Activated naive CD8-positive, alpha-beta T cell treated with anti-CD3 and anti-CD28 coated beads for 36 hours (primary cell): ENCODE data around the gene NRXN3. TPM values are rescaled to one million over a fixed set of nuclear protein-coding genes. Genes with fewer than 3 reads are reported as not detected.
"Not testable (repeated sequence)": the region's sequence is repeated elsewhere in the genome, so short reads cannot be mapped to it uniquely, and the experiment has no call there.

ENCODE experiments used
- DNase-seq: peaks from one replicate; pipeline ENCODE4 v3.0.0; 2021
- H3K27ac Mint-ChIP-seq: one replicate; pipeline ENCODE4 v1.8.0; 2022; ENCODE audit warnings: mild to moderate bottlenecking, moderate library complexity, mixed read lengths
- H3K27me3 Mint-ChIP-seq: one replicate; pipeline ENCODE4 v1.8.0; 2022; ENCODE audit warnings: mild to moderate bottlenecking, mixed read lengths
- H3K36me3 Mint-ChIP-seq: one replicate; pipeline ENCODE4 v1.8.0; 2021; ENCODE audit warnings: mild to moderate bottlenecking, mixed read lengths
- H3K4me1 Mint-ChIP-seq: one replicate; pipeline ENCODE4 v1.8.0; 2021; ENCODE audit warnings: mixed read lengths
- H3K4me3 Mint-ChIP-seq: one replicate; pipeline ENCODE4 v1.8.0; 2022; ENCODE audit warnings: mild to moderate bottlenecking, moderate library complexity, mixed read lengths
- H3K9me3 Mint-ChIP-seq: one replicate; pipeline ENCODE4 v1.8.0; 2022; ENCODE audit warnings: mixed read lengths
- total RNA-seq, 2 experiments: library from RNA; stranded (reverse); gene quantifications; one replicate each; pipeline ENCODE4 v1.2.3, GENCODE V29; 2021

The NRXN3 gene
- total RNA-seq, 2 experiments from 2014 or later = not detected

- DNase-seq = no peak
- Mint-ChIP-seq H3K4me3 (no peak overlapping the region), H3K27ac (no peak overlapping the region), H3K9me3 (no peaks in the 10 kb centered on the region), H3K36me3 (no peaks in the 10 kb centered on the region), H3K27me3 (no peaks in the 10 kb centered on the region), H3K4me1 (no peaks in the 10 kb centered on the region)
Measured at GRCh38 chr14:79093531-79093930, 923.4 kb downstream of the NRXN3 start.

GRCh38 chr14:79094951-79095350 lies 924.8 kb downstream of the NRXN3 start:
- Mint-ChIP-seq H3K9me3 (no peaks in the 10 kb centered on the region), H3K27me3 (no peaks in the 10 kb centered on the region), H3K36me3 (no peaks in the 10 kb centered on the region), H3K27ac (no peak overlapping the region), H3K4me3 (no peak overlapping the region), H3K4me1 (no peaks in the 10 kb centered on the region)
- DNase-seq = no peak

DNA sequence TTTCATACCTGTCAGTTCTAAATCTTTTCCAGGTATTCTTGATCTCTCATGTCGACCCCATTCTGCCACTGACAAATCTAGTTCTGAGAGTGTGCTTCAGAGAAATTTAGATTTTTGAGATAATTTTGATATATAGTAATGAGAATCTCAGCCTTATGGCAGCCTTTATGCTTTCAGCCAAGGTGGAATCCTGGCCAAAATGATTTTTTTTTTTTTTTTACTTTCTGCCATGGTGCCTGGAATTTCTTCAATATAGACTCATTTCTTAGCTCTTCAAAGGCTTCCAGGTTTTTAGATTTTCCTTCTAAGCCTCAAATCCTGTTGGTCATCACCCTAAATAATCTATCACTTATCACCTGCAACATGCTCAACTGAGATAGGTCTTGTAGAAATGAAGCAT lies 926.6 kb downstream of the NRXN3 start:
- no peak overlapping the region for H3K27ac Mint-ChIP-seq
- no peaks in the 10 kb centered on the region for H3K4me1 Mint-ChIP-seq
- H3K9me3 Mint-ChIP-seq = no peaks in the 10 kb centered on the region
- H3K27me3 Mint-ChIP-seq = no peaks in the 10 kb centered on the region
- no peak for DNase-seq
- H3K36me3 Mint-ChIP-seq = no peaks in the 10 kb centered on the region
- no peak overlapping the region for H3K4me3 Mint-ChIP-seq

DNA sequence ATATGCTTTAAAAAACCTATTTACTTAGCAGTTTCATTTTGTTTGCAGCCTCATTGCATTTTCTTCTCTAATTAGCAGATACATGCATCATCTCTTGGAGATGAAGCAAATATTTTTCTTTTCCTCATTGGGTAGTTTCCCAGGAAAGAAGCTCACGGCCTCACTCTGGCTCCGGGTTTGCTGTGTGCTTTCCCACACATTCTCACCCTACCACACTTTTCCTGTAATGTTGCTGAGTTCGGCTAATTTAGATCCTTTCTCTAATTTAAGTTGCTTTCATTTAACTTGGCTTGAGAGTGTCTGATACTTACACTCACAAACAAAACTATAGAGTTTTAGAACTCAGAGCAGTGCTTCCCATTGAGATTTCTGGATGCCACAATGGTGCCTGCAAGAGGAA lies 928.2 kb downstream of the NRXN3 start:
- no peaks in the 10 kb centered on the region for H3K9me3 Mint-ChIP-seq
- no peak overlapping the region for H3K4me3 Mint-ChIP-seq
- H3K36me3 Mint-ChIP-seq = no peaks in the 10 kb centered on the region
- no peaks in the 10 kb centered on the region for H3K27me3 Mint-ChIP-seq
- H3K27ac Mint-ChIP-seq = no peak overlapping the region
- DNase-seq = no peak
- no peaks in the 10 kb centered on the region for H3K4me1 Mint-ChIP-seq

DNA sequence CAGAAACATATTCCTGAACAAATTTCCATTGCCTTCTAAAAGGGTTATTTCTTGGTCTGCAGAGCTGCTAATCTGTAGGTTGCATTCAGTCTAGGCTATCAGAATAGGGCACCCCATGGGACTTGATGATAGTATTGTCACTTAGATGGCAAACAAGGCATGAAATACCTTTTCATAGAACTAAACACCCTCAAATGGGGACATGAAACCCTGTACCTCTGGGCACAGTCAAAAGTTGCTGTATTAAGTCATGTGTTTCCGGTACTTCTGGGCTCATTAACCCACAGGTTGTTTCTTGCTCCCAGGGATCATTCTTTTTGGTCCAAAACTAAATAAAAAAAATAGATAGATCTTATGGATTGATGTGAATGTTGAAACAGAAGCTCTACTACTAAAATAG lies 930.4 kb downstream of the NRXN3 start:
- no peak for DNase-seq
- H3K9me3 Mint-ChIP-seq = no peaks in the 10 kb centered on the region
- no peaks in the 10 kb centered on the region for H3K4me1 Mint-ChIP-seq
- H3K27me3 Mint-ChIP-seq = no peaks in the 10 kb centered on the region
- H3K36me3 Mint-ChIP-seq = no peaks in the 10 kb centered on the region
- H3K27ac Mint-ChIP-seq = no peak overlapping the region
- H3K4me3 Mint-ChIP-seq = no peak overlapping the region

DNA sequence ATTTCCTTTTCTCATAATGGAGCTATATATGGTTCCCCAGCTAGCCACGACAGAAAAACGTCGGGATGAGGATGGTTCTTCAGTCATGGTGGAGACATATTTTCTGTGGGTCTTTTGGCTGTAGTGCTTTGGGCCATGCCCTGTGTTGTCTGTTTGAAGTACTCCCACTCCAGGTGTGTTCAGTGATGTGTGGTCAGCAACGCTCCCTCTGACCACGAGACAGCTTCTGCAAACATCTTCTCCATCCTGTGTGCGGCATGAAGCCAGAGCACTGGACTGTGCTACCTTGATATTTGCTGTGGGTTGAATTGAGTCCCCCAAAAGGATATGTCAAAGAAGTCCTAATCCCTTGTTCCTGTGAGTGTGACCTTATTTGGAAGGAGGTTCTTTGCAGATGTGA lies 931.2 kb downstream of the NRXN3 start:
- H3K27ac Mint-ChIP-seq = no peak overlapping the region
- DNase-seq = no peak
- no peaks in the 10 kb centered on the region for H3K4me1 Mint-ChIP-seq
- H3K4me3 Mint-ChIP-seq = no peak overlapping the region
- H3K27me3 Mint-ChIP-seq = no peaks in the 10 kb centered on the region
- no peaks in the 10 kb centered on the region for H3K9me3 Mint-ChIP-seq
- no peaks in the 10 kb centered on the region for H3K36me3 Mint-ChIP-seq

- H3K27ac Mint-ChIP-seq = no peak overlapping the region
- no peaks in the 10 kb centered on the region for H3K36me3 Mint-ChIP-seq
- no peaks in the 10 kb centered on the region for H3K4me1 Mint-ChIP-seq
- H3K9me3 Mint-ChIP-seq = no peaks in the 10 kb centered on the region
- DNase-seq = no peak
- no peak overlapping the region for H3K4me3 Mint-ChIP-seq
- no peaks in the 10 kb centered on the region for H3K27me3 Mint-ChIP-seq
Measured at GRCh38 chr14:79103764-79104163, 933.6 kb downstream of the NRXN3 start.

GRCh38 chr14:79110564-79110963 lies 940.4 kb downstream of the NRXN3 start:
- not testable (repeated sequence) for H3K4me3 Mint-ChIP-seq, H3K4me1 Mint-ChIP-seq, DNase-seq, H3K9me3 Mint-ChIP-seq, H3K27ac Mint-ChIP-seq, H3K27me3 Mint-ChIP-seq, H3K36me3 Mint-ChIP-seq

- Mint-ChIP-seq H3K9me3 (no peaks in the 10 kb centered on the region), H3K27me3 (no peaks in the 10 kb centered on the region), H3K27ac (no peak overlapping the region), H3K36me3 (no peaks in the 10 kb centered on the region), H3K4me1 (no peaks in the 10 kb centered on the region), H3K4me3 (no peak overlapping the region)
- DNase-seq = no peak
Measured at GRCh38 chr14:79111987-79112501, 941.9 kb downstream of the NRXN3 start.

- Mint-ChIP-seq H3K4me3 (no peak overlapping the region), H3K4me1 (no peaks in the 10 kb centered on the region), H3K27me3 (no peaks in the 10 kb centered on the region), H3K36me3 (no peaks in the 10 kb centered on the region), H3K9me3 (no peaks in the 10 kb centered on the region), H3K27ac (no peak overlapping the region)
- no peak for DNase-seq
Measured at GRCh38 chr14:79117561-79117960, 947.4 kb downstream of the NRXN3 start.

GRCh38 chr14:79118291-79118690 lies 948.1 kb downstream of the NRXN3 start:
- H3K4me3 Mint-ChIP-seq = no peak overlapping the region
- no peak for DNase-seq
- no peaks in the 10 kb centered on the region for H3K4me1 Mint-ChIP-seq
- H3K27me3 Mint-ChIP-seq = no peaks in the 10 kb centered on the region
- H3K27ac Mint-ChIP-seq = no peak overlapping the region
- H3K36me3 Mint-ChIP-seq = no peaks in the 10 kb centered on the region
- H3K9me3 Mint-ChIP-seq = no peaks in the 10 kb centered on the region

DNA sequence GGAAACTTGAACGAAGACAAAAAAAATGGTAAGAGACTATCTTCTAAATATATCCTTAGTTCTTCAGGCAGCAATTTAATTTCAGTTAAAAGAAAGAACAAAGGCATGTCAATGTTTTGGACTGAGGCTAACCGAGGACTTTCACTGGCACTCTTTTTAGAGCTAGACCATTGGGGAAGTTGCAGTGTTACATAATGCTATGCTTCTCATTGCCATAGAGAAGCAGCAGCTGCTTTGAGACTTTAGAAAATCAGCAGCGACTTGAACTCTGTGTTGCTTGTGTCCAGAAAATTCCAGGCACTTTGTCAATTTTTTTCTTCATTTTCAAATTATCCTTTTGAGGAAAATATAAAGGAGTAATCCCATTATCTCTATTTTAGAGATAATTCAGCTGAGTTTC lies 964.2 kb downstream of the NRXN3 start:
- H3K4me1 Mint-ChIP-seq = no peaks in the 10 kb centered on the region
- H3K4me3 Mint-ChIP-seq = no peak overlapping the region
- no peaks in the 10 kb centered on the region for H3K27me3 Mint-ChIP-seq
- no peak overlapping the region for H3K27ac Mint-ChIP-seq
- DNase-seq = no peak
- H3K9me3 Mint-ChIP-seq = peaks cover 4% of the 10 kb centered on the region
- H3K36me3 Mint-ChIP-seq = no peaks in the 10 kb centered on the region

DNA sequence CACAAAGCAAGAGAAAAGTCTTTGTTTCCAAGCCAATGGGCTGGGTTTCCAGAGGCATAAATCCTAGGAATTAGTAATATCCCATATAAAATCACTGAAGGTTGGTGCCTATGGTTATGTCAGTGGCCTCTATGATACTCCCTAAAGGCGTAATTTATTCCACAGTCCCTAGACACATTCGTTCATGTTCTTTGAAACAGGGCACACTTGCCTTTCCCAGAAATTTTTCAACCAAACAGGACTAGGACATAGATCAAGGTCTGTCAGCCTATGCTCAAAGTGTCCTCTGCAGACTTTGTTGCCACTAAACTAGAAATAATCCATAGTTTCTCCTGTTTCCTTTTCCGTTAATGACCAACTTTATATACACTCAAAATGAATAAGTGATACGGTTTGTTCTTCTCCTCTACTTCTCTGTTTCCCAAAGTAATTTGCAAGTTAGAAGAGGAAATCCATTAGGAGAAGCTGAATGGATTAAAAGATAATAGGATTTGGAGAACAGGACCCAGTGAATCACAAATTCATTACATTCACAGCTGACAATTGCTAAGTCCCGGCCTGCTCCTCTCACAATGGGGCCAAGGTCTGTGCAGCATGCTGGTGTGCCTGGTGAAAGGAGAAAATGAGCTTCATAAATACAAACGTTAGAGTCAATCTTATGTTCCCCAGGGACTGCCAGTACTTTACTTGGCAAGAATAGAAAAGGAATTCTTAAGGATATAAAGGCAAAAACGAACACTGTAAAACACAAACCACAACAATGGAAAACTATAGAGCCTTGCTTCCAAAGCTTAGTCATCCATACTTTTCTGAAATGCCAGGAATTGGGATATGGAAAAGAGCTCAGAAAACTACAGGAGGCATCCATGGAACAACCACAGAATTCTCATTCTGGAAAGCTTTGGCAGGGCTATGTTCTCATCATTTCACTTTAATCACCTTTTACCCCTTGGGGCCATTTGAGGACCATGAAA lies 966.2 kb downstream of the NRXN3 start:
- no peaks in the 10 kb centered on the region for H3K36me3 Mint-ChIP-seq
- no peak for DNase-seq
- peaks cover 3% of the 10 kb centered on the region for H3K9me3 Mint-ChIP-seq
- H3K4me1 Mint-ChIP-seq = no peaks in the 10 kb centered on the region
- H3K27ac Mint-ChIP-seq = no peak overlapping the region
- H3K4me3 Mint-ChIP-seq = no peak overlapping the region
- no peaks in the 10 kb centered on the region for H3K27me3 Mint-ChIP-seq

DNA sequence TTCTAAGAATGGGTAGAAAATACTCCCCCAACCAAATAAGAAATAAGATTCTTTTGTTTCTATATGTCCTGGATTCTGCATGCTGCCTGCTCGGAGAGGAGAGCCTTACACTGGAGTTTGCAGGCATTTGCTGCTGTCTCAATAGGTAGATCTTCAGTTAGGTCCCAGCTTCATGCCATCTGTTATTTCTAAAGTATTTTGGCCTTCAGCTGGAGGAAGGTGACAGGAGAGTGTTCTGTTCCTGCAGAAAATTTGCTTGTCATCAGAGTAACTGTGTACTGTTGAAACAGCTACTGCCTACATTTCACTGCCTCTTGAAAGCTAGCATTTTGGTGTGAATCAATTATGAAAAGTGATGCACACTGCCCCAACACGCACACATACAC lies 966.9 kb downstream of the NRXN3 start:
- Mint-ChIP-seq H3K36me3 (no peaks in the 10 kb centered on the region), H3K9me3 (peaks cover 3% of the 10 kb centered on the region), H3K4me3 (no peak overlapping the region), H3K4me1 (no peaks in the 10 kb centered on the region), H3K27ac (no peak overlapping the region), H3K27me3 (no peaks in the 10 kb centered on the region)
- DNase-seq = no peak

DNA sequence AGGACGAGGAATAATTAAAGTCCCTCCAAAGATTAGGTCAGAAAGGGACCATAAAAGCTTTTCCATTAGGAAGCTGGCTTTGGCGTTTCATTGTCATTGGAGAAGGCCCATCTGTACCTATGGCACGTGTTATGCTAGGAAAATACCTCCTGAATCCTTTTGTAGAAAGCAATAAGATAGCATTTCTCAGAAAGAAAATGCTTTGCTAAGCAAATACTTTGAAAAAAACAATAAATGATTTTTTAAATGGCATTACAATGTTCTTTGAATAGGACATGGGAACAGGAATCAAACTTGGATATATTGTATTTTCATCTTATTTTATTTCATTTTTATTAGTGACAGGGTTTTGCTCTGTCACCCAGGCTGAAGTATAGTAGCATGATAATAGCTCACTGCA lies 967.7 kb downstream of the NRXN3 start:
- peaks cover 3% of the 10 kb centered on the region for H3K9me3 Mint-ChIP-seq
- no peaks in the 10 kb centered on the region for H3K36me3 Mint-ChIP-seq
- H3K27me3 Mint-ChIP-seq = no peaks in the 10 kb centered on the region
- no peak overlapping the region for H3K4me3 Mint-ChIP-seq
- no peaks in the 10 kb centered on the region for H3K4me1 Mint-ChIP-seq
- H3K27ac Mint-ChIP-seq = no peak overlapping the region
- no peak for DNase-seq

GRCh38 chr14:79144896-79145295 lies 974.7 kb downstream of the NRXN3 start:
- Mint-ChIP-seq H3K36me3 (no peaks in the 10 kb centered on the region), H3K4me3 (no peak overlapping the region), H3K4me1 (no peaks in the 10 kb centered on the region), H3K27me3 (no peaks in the 10 kb centered on the region), H3K9me3 (peaks cover 3% of the 10 kb centered on the region), H3K27ac (no peak overlapping the region)
- DNase-seq = no peak
